ENCODE results near the gene IL10. TPM values are rescaled to one million over a fixed set of nuclear protein-coding genes. Genes with fewer than 3 reads are reported as not detected.
A peak's percentile ranks its signal among the peaks of the same experiment; 100 is the strongest.

Gene IL10
- total RNA-seq, 2 donors from 2014 or later, result 0.93 to 3.1 TPM

DNA sequence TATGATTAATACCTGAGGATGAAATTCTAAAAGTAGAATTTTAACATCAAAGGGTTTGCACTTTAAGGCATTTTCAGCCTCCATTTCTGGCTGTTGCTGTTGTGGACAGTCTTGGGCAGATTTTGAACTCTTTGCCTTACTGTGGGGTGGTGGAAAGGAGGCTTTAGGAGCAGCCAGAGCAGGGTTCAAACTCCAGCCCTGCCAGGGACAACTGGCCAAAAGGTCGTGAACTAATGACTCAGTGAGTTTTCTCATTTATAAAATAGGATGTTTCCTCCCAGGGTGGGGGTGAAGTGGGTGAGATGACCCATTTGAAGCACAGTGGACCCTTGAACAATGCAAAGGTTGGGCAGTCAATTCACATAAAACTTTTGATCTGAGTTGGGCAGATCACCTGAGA is 50.8 kb downstream of the IL10 start:
- Histone ChIP-seq H3K4me1 (peaks cover 0 to 98% of the 10 kb centered on the region in 2 donors), H3K27me3 (no peaks in the 10 kb centered on the region), H3K4me3 (no peak overlapping the region), H3K27ac (peak overlapping the region; percentile 82 to 92), H3K9me3 (no peaks in the 10 kb centered on the region), H3K36me3 (no peaks in the 10 kb centered on the region)
- DNase-seq (ENCODE audit: low spot score), result no peak
- TF ChIP-seq, protein P1, sequence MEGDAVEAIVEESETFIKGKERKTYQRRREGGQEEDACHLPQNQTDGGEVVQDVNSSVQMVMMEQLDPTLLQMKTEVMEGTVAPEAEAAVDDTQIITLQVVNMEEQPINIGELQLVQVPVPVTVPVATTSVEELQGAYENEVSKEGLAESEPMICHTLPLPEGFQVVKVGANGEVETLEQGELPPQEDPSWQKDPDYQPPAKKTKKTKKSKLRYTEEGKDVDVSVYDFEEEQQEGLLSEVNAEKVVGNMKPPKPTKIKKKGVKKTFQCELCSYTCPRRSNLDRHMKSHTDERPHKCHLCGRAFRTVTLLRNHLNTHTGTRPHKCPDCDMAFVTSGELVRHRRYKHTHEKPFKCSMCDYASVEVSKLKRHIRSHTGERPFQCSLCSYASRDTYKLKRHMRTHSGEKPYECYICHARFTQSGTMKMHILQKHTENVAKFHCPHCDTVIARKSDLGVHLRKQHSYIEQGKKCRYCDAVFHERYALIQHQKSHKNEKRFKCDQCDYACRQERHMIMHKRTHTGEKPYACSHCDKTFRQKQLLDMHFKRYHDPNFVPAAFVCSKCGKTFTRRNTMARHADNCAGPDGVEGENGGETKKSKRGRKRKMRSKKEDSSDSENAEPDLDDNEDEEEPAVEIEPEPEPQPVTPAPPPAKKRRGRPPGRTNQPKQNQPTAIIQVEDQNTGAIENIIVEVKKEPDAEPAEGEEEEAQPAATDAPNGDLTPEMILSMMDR (IDR thresholded peaks at IDR 0.05), result no peak

- Histone ChIP-seq H3K27ac (peak overlapping the region; percentile 82 to 92), H3K4me3 (no peak overlapping the region), H3K4me1 (peaks cover 0 to 98% of the 10 kb centered on the region in 2 donors), H3K27me3 (no peaks in the 10 kb centered on the region), H3K36me3 (no peaks in the 10 kb centered on the region), H3K9me3 (no peaks in the 10 kb centered on the region)
- TF ChIP-seq, protein P1 (IDR thresholded peaks at IDR 0.05), result no peak
- DNase-seq (ENCODE audit: low spot score), result no peak
Measured at GRCh38 chr1:206719169-206719839, 53.0 kb downstream of the IL10 start.

DNA sequence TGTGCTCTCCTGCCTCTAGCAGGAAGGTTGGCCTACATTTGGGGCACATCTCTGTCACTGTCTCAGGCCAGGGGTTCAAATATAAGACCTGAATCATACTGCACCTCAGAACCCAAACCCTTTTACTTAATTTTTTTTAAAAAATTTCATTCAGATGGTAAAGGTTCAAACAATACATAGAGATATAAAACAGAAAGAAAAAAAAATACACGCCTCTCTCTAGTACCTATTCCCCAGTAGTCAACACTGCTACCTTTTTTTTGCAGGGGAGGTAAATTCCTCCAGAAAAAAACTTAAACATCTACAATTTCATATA is 54.7 kb downstream of the IL10 start:
- Histone ChIP-seq H3K9me3 (no peaks in the 10 kb centered on the region), H3K36me3 (no peaks in the 10 kb centered on the region), H3K4me1 (peaks cover 0 to 98% of the 10 kb centered on the region in 2 donors), H3K27me3 (no peaks in the 10 kb centered on the region), H3K4me3 (no peak overlapping the region), H3K27ac (peak overlapping the region; percentile 58 to 75)
- DNase-seq (ENCODE audit: low spot score), result no peak
- TF ChIP-seq, protein P1 (IDR thresholded peaks at IDR 0.05), result no peak

Other genes with a start within 250 kb of the IL10 start
- gene EIF2D, start 160.0 kb downstream of the IL10 start, total RNA-seq, result 10 to 100 TPM; 21.7 to 30.4 TPM
- gene DYRK3, start 137.0 kb downstream of the IL10 start, total RNA-seq, result 10 to 100 TPM; 16.5 to 20.6 TPM
- gene MAPKAPK2, start 87.6 kb downstream of the IL10 start, total RNA-seq, result 100 to 1,000 TPM; 136 to 158 TPM
- not detected for gene IL19, start 1.7 kb downstream of the IL10 start, total RNA-seq
- under 1 TPM in 1 of 2 donors, not detected in 1; 0.20 TPM for gene IL20, start 93.1 kb upstream of the IL10 start, total RNA-seq
- 1 to 10 TPM in 1 of 2 donors, not detected in 1; 1.1 TPM for gene IL24, start 124.9 kb upstream of the IL10 start, total RNA-seq
- gene FCMR, start 149.4 kb upstream of the IL10 start, total RNA-seq, result 1 to 10 TPM; 1.3 to 5.0 TPM
- not detected for gene PIGR, start 174.0 kb upstream of the IL10 start, total RNA-seq
- gene FCAMR, start 198.0 kb upstream of the IL10 start, total RNA-seq, result not detected

Data from right atrium auricular region (tissue), 2 donors.